H9 (cell line): ENCODE measurements around the gene MPZL1. TPM values are rescaled to one million over a fixed set of nuclear protein-coding genes. Genes with fewer than 3 reads are reported as not detected.

Source experiments
- DNase-seq: peaks from one replicate; pipeline ENCODE4 v3.0.0-alpha.2; 2017
- H2AFZ ChIP-seq: one replicate; pipeline ENCODE4 v1.6.1; 2013; ENCODE audit warnings: mild to moderate bottlenecking, low read length, control low read depth, moderate library complexity
- H2AK5ac ChIP-seq: 2 replicates; pipeline ENCODE4 v1.6.1; 2013; ENCODE audit warnings: low read length, control low read depth, mixed read lengths; ENCODE audit not compliant: insufficient read length
- H2BK120ac ChIP-seq: one replicate; pipeline ENCODE4 v1.6.1; 2013; ENCODE audit warnings: low read depth, mild to moderate bottlenecking, low read length, control low read depth, inconsistent platforms; ENCODE audit not compliant: poor library complexity, severe bottlenecking
- H2BK12ac ChIP-seq: 2 replicates; pipeline ENCODE4 v1.6.1; 2013; ENCODE audit warnings: low read length, control low read depth, mixed read lengths, low read depth; ENCODE audit not compliant: insufficient read length
- H2BK15ac ChIP-seq: 2 replicates; pipeline ENCODE4 v1.6.1; 2013; ENCODE audit warnings: low read depth, low read length, control low read depth
- H2BK20ac ChIP-seq: one replicate; pipeline ENCODE4 v1.6.1; 2013; ENCODE audit warnings: low read depth, mild to moderate bottlenecking, low read length, control low read depth, inconsistent platforms; ENCODE audit not compliant: poor library complexity, severe bottlenecking
- H2BK5ac ChIP-seq: 2 replicates; pipeline ENCODE4 v1.6.1; 2013; ENCODE audit warnings: low read length, control low read depth, mixed read lengths; ENCODE audit not compliant: insufficient read length
- H3K14ac ChIP-seq: 2 replicates; pipeline ENCODE4 v1.6.1; 2013; ENCODE audit warnings: low read length, control low read depth; ENCODE audit not compliant: insufficient read depth
- H3K18ac ChIP-seq: 2 replicates; pipeline ENCODE4 v1.6.1; 2013; ENCODE audit warnings: low read depth, mild to moderate bottlenecking, mixed read lengths, low read length, control low read depth; ENCODE audit not compliant: insufficient read length
- H3K23ac ChIP-seq: 2 replicates; pipeline ENCODE4 v1.6.1; 2013; ENCODE audit warnings: low read length, control low read depth, mixed read lengths, low read depth; ENCODE audit not compliant: insufficient read length
- H3K23me2 ChIP-seq: 2 replicates; pipeline ENCODE4 v1.6.1; 2013; ENCODE audit warnings: low read depth, mild to moderate bottlenecking, mixed read lengths, low read length, control low read depth; ENCODE audit not compliant: insufficient read length, poor library complexity, severe bottlenecking
- H3K27ac ChIP-seq: 2 replicates; pipeline ENCODE4 v1.5.1; 2013; ENCODE audit warnings: low read length, control low read depth, mixed read lengths, low read depth; ENCODE audit not compliant: insufficient read length
- H3K27me3 ChIP-seq: 2 replicates; pipeline ENCODE4 v1.6.1; 2013; ENCODE audit warnings: low read length, control low read depth, inconsistent platforms; ENCODE audit not compliant: insufficient read depth
- H3K4ac ChIP-seq: 2 replicates; pipeline ENCODE4 v1.6.1; 2013; ENCODE audit warnings: low read depth, mild to moderate bottlenecking, control low read depth, inconsistent platforms, low read length, moderate library complexity
- H3K4me1 ChIP-seq: 2 replicates; pipeline ENCODE4 v1.6.1; 2013; ENCODE audit warnings: low read length, control low read depth, inconsistent platforms; ENCODE audit not compliant: insufficient read depth
- H3K4me2 ChIP-seq: 2 replicates; pipeline ENCODE4 v1.6.1; 2013; ENCODE audit warnings: low read length, control low read depth, mixed read lengths; ENCODE audit not compliant: insufficient read length, insufficient read depth
- H3K56ac ChIP-seq: 2 replicates; pipeline ENCODE4 v1.6.1; 2013; ENCODE audit warnings: low read depth, mild to moderate bottlenecking, mixed read lengths, low read length, control low read depth; ENCODE audit not compliant: insufficient read length
- H3K79me1 ChIP-seq: 2 replicates; pipeline ENCODE4 v1.6.1; 2013; ENCODE audit warnings: low read depth, mild to moderate bottlenecking, moderate library complexity, low read length, control low read depth, inconsistent platforms; ENCODE audit not compliant: insufficient read depth, poor library complexity, severe bottlenecking
- H3K79me2 ChIP-seq: 2 replicates; pipeline ENCODE4 v1.6.1; 2013; ENCODE audit warnings: low read length, control low read depth, inconsistent platforms; ENCODE audit not compliant: insufficient read depth
- H3K9ac ChIP-seq: 2 replicates; pipeline ENCODE4 v1.6.1; 2013; ENCODE audit warnings: low read length, control low read depth, mixed read lengths; ENCODE audit not compliant: insufficient read length; ENCODE audit errors: extremely low read depth
- H3K9me3 ChIP-seq: one replicate; pipeline ENCODE4 v1.6.1; 2013; ENCODE audit warnings: low read depth, low read length, inconsistent platforms; ENCODE audit not compliant: control insufficient read depth
- H3T11ph ChIP-seq: one replicate; pipeline ENCODE4 v1.6.1; 2013; ENCODE audit warnings: mild to moderate bottlenecking, low read length, control low read depth, inconsistent platforms
- H4K20me1 ChIP-seq: one replicate; pipeline ENCODE4 v1.6.1; 2013; ENCODE audit not compliant: control insufficient read depth, insufficient read length, insufficient read depth
- H4K5ac ChIP-seq: 2 replicates; pipeline ENCODE4 v1.6.1; 2013; ENCODE audit warnings: low read depth, mild to moderate bottlenecking, mixed read lengths, low read length, control low read depth; ENCODE audit not compliant: insufficient read length
- H4K8ac ChIP-seq: replicated peaks from 2 replicates; pipeline ENCODE4 v1.6.1; 2013; ENCODE audit warnings: low read length, control low read depth, mixed read lengths, low read depth; ENCODE audit not compliant: insufficient read length
- H4K91ac ChIP-seq: 2 replicates; pipeline ENCODE4 v1.6.1; 2013; ENCODE audit warnings: low read depth, mild to moderate bottlenecking, moderate library complexity, mixed read lengths, low read length, control low read depth; ENCODE audit not compliant: insufficient read length
- H3K27ac Mint-ChIP-seq, 3 experiments: 2 replicates in 2 of 3; 3 replicates in 1 of 3; pipeline ENCODE4 v1.8.0; 2020 to 2021; ENCODE audit warnings: mixed read lengths in 3 of 3, mild to moderate bottlenecking in 1 of 3, moderate library complexity in 1 of 3
- H3K27me3 Mint-ChIP-seq: 2 replicates; pipeline ENCODE4 v1.8.0; 2021; ENCODE audit warnings: low read depth, mild to moderate bottlenecking, moderate library complexity, mixed read lengths
- H3K36me3 Mint-ChIP-seq, 3 experiments: 2 replicates in 2 of 3; 3 replicates in 1 of 3; pipeline ENCODE4 v1.8.0; 2020 to 2021; ENCODE audit warnings: low read depth in 3 of 3, mixed read lengths in 3 of 3; ENCODE audit not compliant: insufficient read depth in 1 of 3
- H3K4me1 Mint-ChIP-seq, 2 experiments: 2 replicates each; pipeline ENCODE4 v1.8.0; 2020; ENCODE audit warnings: mixed read lengths in 2 of 2
- H3K4me3 Mint-ChIP-seq, 2 experiments: 2 replicates in 1 of 2; 3 replicates in 1 of 2; pipeline ENCODE4 v1.8.0; 2020 to 2021; ENCODE audit warnings: mild to moderate bottlenecking in 2 of 2, mixed read lengths in 2 of 2, moderate library complexity in 1 of 2
- H3K9me3 Mint-ChIP-seq, 2 experiments: 2 replicates in 1 of 2; 3 replicates in 1 of 2; pipeline ENCODE4 v1.8.0; 2020; ENCODE audit warnings: mild to moderate bottlenecking in 2 of 2, mixed read lengths in 2 of 2, moderate library complexity in 1 of 2
- WGBS: extraction: QIAGEN DNeasy Blood & Tissue Kit; methylation state at CpG from one replicate; pipeline ENCODE4 v1.1.7; 2013; ENCODE audit warnings: missing lambda C conversion rate, low lambda C conversion rate, mixed read lengths; ENCODE audit not compliant: insufficient read length; ENCODE audit errors: extremely low coverage; 5-methylcytosine and 5-hydroxymethylcytosine counted together
- total RNA-seq: library from RNA; stranded (reverse); gene quantifications from 2 replicates; pipeline ENCODE4 v1.2.1, GENCODE V29; 2021
- TF ChIP-seq, protein P1 (sequence below): fragments of 200-600 bp; sonication (generic); conservative IDR thresholded peaks from 3 replicates; pipeline ENCODE4 v1.8.0; 2021; ENCODE audit warnings: antibody characterized with exemption, mild to moderate bottlenecking

MPZL1 gene
- total RNA-seq, 1 experiment from 2014 or later = 60.7 TPM

DNA sequence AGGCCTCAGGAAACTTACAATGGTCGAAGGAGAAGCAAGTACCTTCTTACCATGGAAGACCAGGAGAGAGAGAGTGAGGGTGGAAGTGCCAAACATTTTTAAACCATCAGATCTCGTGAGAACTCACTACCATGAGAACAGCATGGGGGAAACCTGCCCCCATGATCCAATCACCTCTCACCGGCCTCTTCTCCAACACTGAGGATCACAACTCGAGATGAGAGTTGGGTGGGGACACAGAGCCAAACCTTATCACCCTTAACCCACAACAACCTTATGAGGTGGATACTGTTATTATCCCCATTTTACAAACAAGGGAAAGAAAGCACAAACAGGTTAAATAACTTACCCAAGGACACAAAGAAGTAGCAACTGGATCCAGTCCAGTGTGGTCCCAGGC, 80.5 kb downstream of the MPZL1 start:
- Histone ChIP-seq H4K5ac (no peak overlapping the region), H2BK12ac (no peak overlapping the region), H2AFZ (no peak overlapping the region), H3K79me1 (no peaks in the 10 kb centered on the region), H4K20me1 (no peaks in the 10 kb centered on the region), H2AK5ac (no peak overlapping the region), H3K4ac (no peak overlapping the region), H3K4me1 (no peaks in the 10 kb centered on the region), H3K9ac (no peak overlapping the region), H3K14ac (no peak overlapping the region), H2BK5ac (no peak overlapping the region), H4K91ac (no peak overlapping the region), H3K27ac (no peak overlapping the region), H3K9me3 (no peaks in the 10 kb centered on the region), H2BK120ac (no peak overlapping the region), H3K56ac (no peak overlapping the region), H3K27me3 (no peaks in the 10 kb centered on the region), H2BK20ac (no peak overlapping the region), H3K4me2 (no peak overlapping the region), H2BK15ac (no peak overlapping the region), H3K18ac (no peak overlapping the region), H4K8ac (no peak overlapping the region), H3T11ph (no peak overlapping the region), H3K79me2 (no peaks in the 10 kb centered on the region), H3K23ac (no peak overlapping the region), H3K23me2 (no peaks in the 10 kb centered on the region)
- Mint-ChIP-seq H3K4me3 (no peak overlapping the region), H3K27ac (no peak overlapping the region), H3K27me3 (no peaks in the 10 kb centered on the region; the same call in 1 of the 2 replicates), H3K4me1 (peaks cover 3 to 5% of the 10 kb centered on the region in 2 experiments; a peak in 3 of 4 replicates), H3K9me3 (peaks cover 27 to 35% of the 10 kb centered on the region in 2 experiments), H3K36me3 (peaks cover 18 to 33% (median 19%) of the 10 kb centered on the region in 3 experiments)
- WGBS = no CpG with 5 or more reads among the region's 4 CpGs
- no peak for DNase-seq
- TF ChIP-seq, protein P1, sequence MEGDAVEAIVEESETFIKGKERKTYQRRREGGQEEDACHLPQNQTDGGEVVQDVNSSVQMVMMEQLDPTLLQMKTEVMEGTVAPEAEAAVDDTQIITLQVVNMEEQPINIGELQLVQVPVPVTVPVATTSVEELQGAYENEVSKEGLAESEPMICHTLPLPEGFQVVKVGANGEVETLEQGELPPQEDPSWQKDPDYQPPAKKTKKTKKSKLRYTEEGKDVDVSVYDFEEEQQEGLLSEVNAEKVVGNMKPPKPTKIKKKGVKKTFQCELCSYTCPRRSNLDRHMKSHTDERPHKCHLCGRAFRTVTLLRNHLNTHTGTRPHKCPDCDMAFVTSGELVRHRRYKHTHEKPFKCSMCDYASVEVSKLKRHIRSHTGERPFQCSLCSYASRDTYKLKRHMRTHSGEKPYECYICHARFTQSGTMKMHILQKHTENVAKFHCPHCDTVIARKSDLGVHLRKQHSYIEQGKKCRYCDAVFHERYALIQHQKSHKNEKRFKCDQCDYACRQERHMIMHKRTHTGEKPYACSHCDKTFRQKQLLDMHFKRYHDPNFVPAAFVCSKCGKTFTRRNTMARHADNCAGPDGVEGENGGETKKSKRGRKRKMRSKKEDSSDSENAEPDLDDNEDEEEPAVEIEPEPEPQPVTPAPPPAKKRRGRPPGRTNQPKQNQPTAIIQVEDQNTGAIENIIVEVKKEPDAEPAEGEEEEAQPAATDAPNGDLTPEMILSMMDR = no peak
